Right ventricle myocardium inferior (tissue), 1 donor: Measurements from ENCODE around the gene EHBP1L1. TPM values are rescaled to one million over a fixed set of nuclear protein-coding genes. Genes with fewer than 3 reads are reported as not detected.

Source experiments
- ATAC-seq: fragments of 200-7000 bp; cut with Tn5 transposase; one replicate; pipeline ENCODE4 v1.9.1; 2020; ENCODE audit warnings: mild to moderate bottlenecking, moderate library complexity
- DNase-seq: peaks from one replicate; pipeline ENCODE4 v3.0.0; 2021; ENCODE audit errors: missing footprints
- intact Hi-C: fragments of 100-400 bp; cut with DNase I; formaldehyde crosslinking; loops from one replicate; pipeline ENCODE4 v1.11.0; 2022
- total RNA-seq: library from RNA; stranded (reverse); fragmentation: NEBNext Ultra II Directional; extraction: Animal tissue kit (Norgen Biotek cat#: 25700); gene quantifications from one replicate; pipeline ENCODE4 v1.2.1, GENCODE V29; 2021
- donor health status: DM: no; HTN: yes; CAD: no; lungs with severe emphysema.

Gene EHBP1L1
- total RNA-seq, 1 donor from 2014 or later = 61.0 TPM

DNA sequence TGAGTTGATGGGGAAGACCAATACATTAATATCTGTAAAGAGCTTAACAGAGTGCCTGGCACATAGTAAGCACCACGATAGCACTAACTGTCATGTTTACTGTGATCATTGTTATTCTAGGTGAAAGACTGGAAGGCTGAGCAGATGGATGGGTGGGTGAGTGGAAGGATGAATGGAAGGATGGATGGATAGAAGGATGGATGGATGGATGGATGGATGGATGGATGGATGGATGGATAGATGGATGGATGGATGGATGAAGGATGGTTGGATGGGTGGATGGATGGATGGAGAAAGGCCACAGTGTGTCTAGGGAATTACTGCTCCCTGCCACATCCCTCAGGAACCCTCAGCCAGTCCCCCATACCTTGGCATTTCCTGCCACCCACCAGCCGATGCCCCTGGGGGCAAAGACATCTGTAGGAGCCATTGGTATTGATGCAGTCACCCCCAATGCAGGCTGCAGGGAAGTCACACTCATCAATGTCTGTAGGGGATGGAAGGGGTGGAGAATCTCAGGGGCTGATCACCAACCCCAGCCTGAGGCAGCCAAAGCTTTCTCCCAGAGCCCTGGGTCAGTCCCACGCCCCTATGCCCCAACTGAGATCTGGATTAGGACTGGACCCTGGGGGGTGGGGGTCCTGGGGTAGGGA, 33.0 kb upstream of the EHBP1L1 start:
- ATAC-seq (no peak), DNase-seq (no peak)
- intact Hi-C loops = no loop called here

DNA sequence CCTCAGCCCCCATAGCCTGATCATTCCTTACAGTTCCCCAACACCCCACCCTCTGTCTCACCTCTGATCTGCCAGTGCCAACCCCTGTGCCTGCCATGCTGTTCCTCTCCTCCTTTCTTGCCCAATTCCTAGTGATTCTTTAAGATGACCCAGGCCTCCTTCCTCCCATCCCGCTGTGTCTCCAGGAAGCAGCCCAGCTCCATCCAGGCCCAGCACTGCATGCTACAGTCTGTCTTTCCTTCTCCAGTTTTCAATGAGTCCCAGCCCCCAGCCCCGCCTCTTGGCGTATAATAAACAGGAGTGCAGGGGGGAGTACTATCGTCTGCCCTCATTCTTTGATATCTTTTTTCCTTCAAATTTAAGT, 30.0 kb upstream of the EHBP1L1 start:
- intact Hi-C loops = no loop called here
- ATAC-seq (no peak), DNase-seq (no peak)

DNA sequence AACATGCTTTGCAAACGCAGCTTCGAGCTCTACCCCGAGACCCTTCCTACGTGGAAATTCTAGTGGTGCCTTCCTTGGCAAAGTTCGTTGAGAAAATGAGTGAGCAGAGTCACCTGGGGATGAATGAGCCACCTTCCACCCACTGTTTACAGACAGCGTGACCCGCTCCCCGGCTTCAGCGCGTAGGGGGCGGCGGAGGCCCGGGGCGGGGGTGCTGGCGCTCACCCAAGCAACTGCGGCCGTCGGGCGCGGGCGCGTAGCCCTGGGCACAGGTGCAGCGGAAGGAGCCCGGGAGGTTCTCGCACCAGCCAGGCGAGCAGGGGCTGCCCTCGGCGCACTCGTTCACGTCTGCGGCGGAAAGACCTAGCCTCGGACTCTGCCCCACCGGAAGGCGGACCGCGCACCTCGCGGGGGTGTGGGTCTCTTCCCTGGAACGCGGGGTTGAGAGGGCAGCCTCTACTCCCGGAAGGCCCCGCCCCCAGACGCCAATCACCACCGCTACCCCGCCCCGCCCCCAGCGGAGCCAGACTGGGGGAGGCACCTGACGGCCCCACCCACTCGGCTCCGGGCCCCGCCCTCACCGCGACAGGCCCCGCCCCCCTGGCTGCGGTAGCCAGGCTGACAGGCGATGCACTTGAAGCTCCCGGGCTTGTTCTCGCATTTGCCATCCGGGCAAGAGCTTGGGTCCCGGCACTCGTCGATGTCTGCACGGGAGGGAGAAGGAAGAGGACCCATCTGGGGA, 29.5 kb upstream of the EHBP1L1 start:
- DNase-seq = peak; percentile 95
- intact Hi-C loops = no loop called here
- peak; percentile 68 for ATAC-seq

DNA sequence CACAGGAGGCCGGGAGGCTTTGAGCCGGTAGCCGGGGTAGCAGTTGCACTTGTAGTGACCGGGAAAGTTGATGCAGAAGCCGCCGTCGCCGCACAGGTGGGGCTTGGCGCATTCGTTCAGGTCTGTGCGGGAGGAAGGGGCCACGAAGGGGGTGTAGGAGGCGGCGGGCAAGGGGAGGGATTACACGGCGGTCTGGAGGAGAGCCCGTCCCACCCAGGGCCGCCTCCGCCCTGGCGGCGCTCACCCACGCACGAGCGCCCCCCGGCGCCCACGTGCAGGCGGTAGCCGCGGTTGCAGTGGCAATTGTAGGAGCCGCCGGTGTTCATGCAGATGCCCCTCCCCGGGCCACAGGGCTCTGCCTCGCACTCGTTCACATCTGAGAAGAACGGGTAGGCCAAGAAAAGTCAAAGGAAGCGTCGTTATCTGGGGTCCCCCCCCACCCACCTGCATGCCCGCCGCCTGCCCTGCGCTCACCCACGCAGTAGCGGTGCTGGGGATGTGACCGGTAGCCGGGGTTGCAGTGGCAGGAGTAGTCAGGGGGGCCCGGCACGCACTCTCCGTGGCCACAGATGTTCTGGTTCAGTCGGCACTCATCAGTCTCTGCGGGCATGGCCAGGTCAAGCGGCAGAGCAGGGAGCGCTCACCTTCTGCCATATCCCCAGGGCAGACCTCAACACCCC, 28.3 kb upstream of the EHBP1L1 start:
- ATAC-seq (no peak), DNase-seq (peak; percentile 40)
- intact Hi-C loops = no loop called here

GRCh38 chr11:65548395-65548794, 27.5 kb upstream of the EHBP1L1 start:
- no peak for DNase-seq
- no peak for ATAC-seq
- intact Hi-C loops = no loop called here

- intact Hi-C loops = no loop called here
- ATAC-seq = no peak
- no peak for DNase-seq
Measured at GRCh38 chr11:65549096-65549495, 26.8 kb upstream of the EHBP1L1 start.

GRCh38 chr11:65551572-65552387, 24.1 kb upstream of the EHBP1L1 start:
- intact Hi-C loops = no loop called here
- DNase-seq (no peak), ATAC-seq (peak; percentile 32)

DNA sequence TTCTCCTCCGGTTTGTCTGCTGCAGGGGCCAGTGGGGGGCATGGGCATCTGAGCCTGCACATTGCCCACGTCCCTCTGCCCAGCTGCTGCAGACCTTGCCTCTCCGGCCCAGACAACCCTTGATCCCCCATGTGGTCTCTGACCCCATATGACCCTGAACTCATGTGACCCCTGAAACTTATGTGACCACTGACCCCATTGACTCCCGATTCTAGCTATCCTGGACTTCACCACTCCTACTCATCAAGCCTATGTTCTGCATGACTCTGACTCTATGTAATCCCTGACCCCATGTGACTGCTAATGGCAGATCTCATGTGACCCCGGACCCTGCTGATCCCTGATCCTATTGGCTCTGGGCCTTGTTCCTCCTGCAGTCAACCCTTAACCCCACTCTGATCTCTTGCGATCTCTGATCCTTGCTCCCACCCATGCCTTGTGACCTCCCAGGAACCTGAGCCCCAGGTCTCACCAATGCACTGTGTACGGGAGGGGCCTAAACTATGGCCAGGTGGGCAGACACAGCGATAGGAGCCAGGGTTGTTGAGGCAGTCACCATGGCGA, 23.4 kb upstream of the EHBP1L1 start:
- ATAC-seq (no peak), DNase-seq (no peak)
- intact Hi-C loops = no loop called here

DNA sequence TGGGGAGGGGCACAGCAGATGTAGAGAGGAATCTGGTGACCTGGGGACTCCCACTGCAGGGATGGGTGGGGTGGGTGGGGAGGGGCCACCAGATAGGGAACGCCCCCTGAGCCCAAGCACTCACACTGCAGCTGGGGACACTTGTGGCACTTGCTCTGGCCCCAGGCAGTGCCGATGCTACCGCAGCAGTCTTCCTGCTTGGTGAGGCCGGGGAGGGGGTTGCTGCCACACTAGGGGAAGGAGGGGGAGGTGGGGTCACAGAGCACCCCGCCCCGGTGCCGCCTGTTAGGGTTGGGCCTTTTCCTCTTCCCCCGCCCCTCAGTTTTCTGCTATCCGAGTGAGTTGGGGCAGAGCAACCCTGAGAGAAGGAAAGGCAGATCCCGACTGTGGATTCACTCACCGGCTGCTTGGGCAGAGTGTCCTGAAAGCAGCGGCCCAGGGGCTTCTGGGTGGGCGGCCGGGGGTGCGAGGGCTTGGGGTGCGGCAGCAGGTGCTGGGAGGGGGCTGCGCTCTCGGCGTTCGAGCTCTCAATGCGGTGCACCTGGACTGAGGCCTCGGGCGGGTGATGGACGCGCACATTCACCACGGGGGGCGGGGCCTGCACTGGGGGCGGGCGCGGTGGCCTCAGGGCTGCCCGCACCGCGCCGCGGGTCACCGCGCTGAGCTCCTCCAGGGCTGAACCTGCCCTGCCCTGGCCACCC, 22.4 kb upstream of the EHBP1L1 start:
- intact Hi-C loops = no loop called here

DNA sequence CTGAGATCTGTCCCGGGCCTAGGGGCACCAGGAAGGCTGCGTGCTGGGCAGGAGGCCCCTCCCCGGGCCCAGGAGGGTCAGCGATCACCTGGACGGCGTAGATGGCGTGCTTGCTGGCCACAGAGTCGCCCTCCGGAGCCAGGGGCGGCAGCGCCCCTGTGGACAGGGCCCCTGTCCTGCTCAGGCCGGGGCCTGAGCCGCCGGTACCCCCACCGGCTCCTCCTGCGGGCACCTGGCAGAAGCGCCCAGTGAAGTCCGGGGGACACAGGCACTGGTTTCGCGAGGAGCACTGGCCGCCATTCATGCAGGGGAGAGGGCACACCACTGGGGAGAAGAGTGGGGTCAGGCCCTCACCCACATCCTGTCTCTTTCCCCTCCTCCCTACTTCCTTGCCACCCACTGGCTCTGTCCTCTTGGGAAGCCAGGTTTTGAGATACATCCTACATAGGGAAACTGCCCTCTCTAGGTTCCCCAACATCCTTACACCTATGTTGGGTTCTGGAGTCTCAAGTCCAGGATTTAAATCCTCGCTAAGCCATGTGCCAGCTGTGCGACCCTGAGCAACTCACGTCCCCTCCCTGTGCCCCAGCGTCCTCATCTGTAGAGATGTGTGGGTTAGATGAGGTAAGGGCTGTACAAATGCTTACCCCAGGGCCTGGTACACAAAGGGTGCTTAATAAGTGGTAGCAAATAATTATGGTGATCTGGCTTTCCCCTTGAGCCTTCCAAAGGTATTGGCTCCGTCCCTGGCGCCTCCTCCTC, 21.6 kb upstream of the EHBP1L1 start:
- intact Hi-C loops = no loop called here
- ATAC-seq (no peak), DNase-seq (peak; percentile 26)

More for the DNA sequence above, 22.4 kb upstream of the EHBP1L1 start:
- DNase-seq (peak; percentile 64), ATAC-seq (no peak)

- ATAC-seq (no peak), DNase-seq (peak; percentile 23)
- intact Hi-C loops = no loop called here
Measured at GRCh38 chr11:65554842-65555430, 20.9 kb upstream of the EHBP1L1 start.

DNA sequence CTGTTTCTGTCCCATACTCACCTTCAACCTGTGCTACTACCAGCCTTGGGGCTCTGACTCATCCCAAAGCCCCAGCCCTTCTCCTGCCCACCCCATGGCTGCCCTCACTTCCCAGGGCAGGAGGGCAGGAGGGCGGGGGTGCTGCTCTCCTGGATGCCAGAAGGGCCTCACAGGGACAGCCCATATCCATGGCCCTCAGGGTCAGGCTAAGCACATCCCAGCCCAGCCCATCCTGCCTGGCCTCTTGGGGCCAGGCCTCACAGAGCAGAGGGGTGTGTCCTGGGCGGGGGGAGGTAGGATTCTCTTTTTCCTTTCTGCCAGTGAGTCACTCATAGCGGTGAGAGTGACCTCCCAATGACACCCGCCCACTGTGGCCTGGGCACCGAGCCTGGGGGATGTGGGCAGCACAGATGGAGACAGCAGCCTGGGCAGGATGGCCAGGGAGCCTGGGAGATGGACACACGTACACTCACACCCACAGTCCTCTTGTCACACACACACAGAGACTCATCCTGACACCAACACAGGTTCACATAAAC, 20.1 kb upstream of the EHBP1L1 start:
- intact Hi-C loops = no loop called here
- ATAC-seq = no peak
- peak; percentile 79 for DNase-seq

GRCh38 chr11:65556470-65557279, 19.2 kb upstream of the EHBP1L1 start:
- DNase-seq (no peak), ATAC-seq (no peak)
- intact Hi-C loops = loop anchor here (1.0 kb wide), 1 partner anchor 16 kb away; no protein-coding TSS in a partner anchor

GRCh38 chr11:65557280-65558001, 18.4 kb upstream of the EHBP1L1 start:
- ATAC-seq (no peak), DNase-seq (peak; percentile 52)
- intact Hi-C loops = loop anchor here (1.0 kb wide), 2 partner anchors 17 to 140 kb away; no protein-coding TSS in a partner anchor
